GM13976 (cell line): ENCODE results near the gene ARHGAP20.
"Not testable (repeated sequence)": the region's sequence is repeated elsewhere in the genome, so short reads cannot be mapped to it uniquely, and the experiment has no call there.

Source experiments
- DNase-seq: peaks from one replicate; pipeline ENCODE4 v3.0.0; 2012; ENCODE audit warnings: low spot score
- CTCF ChIP-seq: IDR thresholded peaks from 2 replicates; pipeline ENCODE4 v1.5.1; 2012; ENCODE audit warnings: borderline replicate concordance, mild to moderate bottlenecking; ENCODE audit not compliant: insufficient read depth; ENCODE audit errors: extremely low read depth, missing control alignments, control extremely low read depth
- in situ Hi-C: fragments of 300-500 bp; cut with MboI; formaldehyde crosslinking; loops from one replicate; pipeline ENCODE4 v1.12.0; 2022; ENCODE audit warnings: low sequenced_read_pairs, mixed read lengths, inconsistent platforms; ENCODE audit not compliant: unreplicated experiment

ARHGAP20 gene

GRCh38 chr11:110631551-110631950 lies 80.7 kb downstream of the ARHGAP20 start:
- in situ Hi-C loops = no loop called here

GRCh38 chr11:110629594-110629993 lies 82.6 kb downstream of the ARHGAP20 start:
- TF ChIP-seq CTCF = no peak
- in situ Hi-C loops = no loop called here

More at GRCh38 chr11:110631551-110631950, 80.7 kb downstream of the ARHGAP20 start:
- no peak for DNase-seq
- no peak for TF ChIP-seq CTCF

GRCh38 chr11:110621826-110622225 lies 90.4 kb downstream of the ARHGAP20 start:
- TF ChIP-seq CTCF = no peak
- DNase-seq = no peak
- in situ Hi-C loops = no loop called here

More at GRCh38 chr11:110629594-110629993, 82.6 kb downstream of the ARHGAP20 start:
- no peak for DNase-seq

- in situ Hi-C loops = not testable (repeated sequence)
Measured at GRCh38 chr11:110619366-110619765, 92.9 kb downstream of the ARHGAP20 start.

GRCh38 chr11:110614031-110614430 lies 98.2 kb downstream of the ARHGAP20 start:
- in situ Hi-C loops = no loop called here
- no peak for TF ChIP-seq CTCF
- DNase-seq = no peak

More at GRCh38 chr11:110619366-110619765, 92.9 kb downstream of the ARHGAP20 start:
- DNase-seq = not testable (repeated sequence)

GRCh38 chr11:110613197-110613918 lies 98.9 kb downstream of the ARHGAP20 start:
- DNase-seq = no peak
- in situ Hi-C loops = no loop called here
- no peak for TF ChIP-seq CTCF

GRCh38 chr11:110606415-110606814 lies 105.8 kb downstream of the ARHGAP20 start:
- TF ChIP-seq CTCF = no peak
- no peak for DNase-seq
- in situ Hi-C loops = no loop called here
